DOHH2 (cell line): ENCODE measurements around the gene NAT8L.

Experiments used
- EZH2phosphoT487 ChIP-seq: fragments of 200-600 bp; sonication (generic); IDR thresholded peaks from 2 replicates; pipeline ENCODE4 v1.6.1; 2017; ENCODE audit warnings: borderline replicate concordance, mild to moderate bottlenecking, antibody characterized with exemption, low read length, moderate library complexity, mixed read lengths
- TF ChIP-seq, protein P1 (sequence below): fragments of 200-600 bp; sonication (generic); IDR thresholded peaks from one replicate; pipeline ENCODE4 v1.5.1; 2014; ENCODE audit warnings: antibody characterized with exemption, mild to moderate bottlenecking, low read depth, low read length; ENCODE audit not compliant: poor library complexity, severe bottlenecking

DNA sequence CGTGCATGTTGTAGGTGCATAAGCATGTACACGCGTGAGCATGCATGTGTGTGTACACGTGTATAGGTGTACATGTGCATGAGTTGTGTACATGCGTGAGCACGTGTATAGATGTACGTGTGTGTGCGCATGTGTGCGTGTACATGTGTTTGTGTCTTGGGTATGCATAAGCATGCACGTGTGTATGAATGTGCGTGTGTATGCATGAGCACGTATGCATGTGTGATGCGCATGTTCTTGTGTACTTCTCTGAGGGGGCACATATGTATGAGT is 9.0 kb downstream of the NAT8L start:
- TF ChIP-seq, protein P1, sequence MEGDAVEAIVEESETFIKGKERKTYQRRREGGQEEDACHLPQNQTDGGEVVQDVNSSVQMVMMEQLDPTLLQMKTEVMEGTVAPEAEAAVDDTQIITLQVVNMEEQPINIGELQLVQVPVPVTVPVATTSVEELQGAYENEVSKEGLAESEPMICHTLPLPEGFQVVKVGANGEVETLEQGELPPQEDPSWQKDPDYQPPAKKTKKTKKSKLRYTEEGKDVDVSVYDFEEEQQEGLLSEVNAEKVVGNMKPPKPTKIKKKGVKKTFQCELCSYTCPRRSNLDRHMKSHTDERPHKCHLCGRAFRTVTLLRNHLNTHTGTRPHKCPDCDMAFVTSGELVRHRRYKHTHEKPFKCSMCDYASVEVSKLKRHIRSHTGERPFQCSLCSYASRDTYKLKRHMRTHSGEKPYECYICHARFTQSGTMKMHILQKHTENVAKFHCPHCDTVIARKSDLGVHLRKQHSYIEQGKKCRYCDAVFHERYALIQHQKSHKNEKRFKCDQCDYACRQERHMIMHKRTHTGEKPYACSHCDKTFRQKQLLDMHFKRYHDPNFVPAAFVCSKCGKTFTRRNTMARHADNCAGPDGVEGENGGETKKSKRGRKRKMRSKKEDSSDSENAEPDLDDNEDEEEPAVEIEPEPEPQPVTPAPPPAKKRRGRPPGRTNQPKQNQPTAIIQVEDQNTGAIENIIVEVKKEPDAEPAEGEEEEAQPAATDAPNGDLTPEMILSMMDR: no peak
- no peak for TF ChIP-seq EZH2phosphoT487
